ENCODE data around the gene CSF2. TPM values are rescaled to one million over a fixed set of nuclear protein-coding genes. Genes with fewer than 3 reads are reported as not detected.
"Not testable (repeated sequence)": the region's sequence is repeated elsewhere in the genome, so short reads cannot be mapped to it uniquely, and the experiment has no call there.

CSF2 gene
- total RNA-seq, 2 donors from 2014 or later, result not detected

DNA sequence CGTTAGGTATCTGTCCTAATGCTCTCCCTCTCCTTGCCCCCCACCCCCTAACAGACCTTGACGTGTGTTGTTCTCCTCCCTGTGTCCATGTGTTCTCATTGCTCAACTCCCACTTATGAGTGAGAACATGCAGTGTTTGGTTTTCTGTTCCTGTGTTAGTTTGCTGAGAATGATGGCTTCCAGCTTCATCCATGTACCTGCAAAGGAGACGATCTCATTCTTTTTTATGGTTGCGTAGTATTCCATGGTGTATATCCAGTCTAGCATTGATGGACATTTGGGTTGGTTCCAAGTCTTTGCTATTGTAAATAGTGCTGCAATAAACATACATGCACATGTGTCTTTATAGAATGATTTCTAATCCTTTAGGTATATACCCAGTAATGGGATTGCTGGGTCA, 50.0 kb downstream of the CSF2 start:
- ATAC-seq; DNase-seq; intact Hi-C loops (cut with DNase I): not testable (repeated sequence)

Other genes starting within 250 kb of the CSF2 start
- not detected for gene MEIKIN, start 128.1 kb upstream of the CSF2 start, total RNA-seq
- 1 to 10 TPM; 1.6 to 4.4 TPM for gene ACSL6, start 62.1 kb upstream of the CSF2 start, total RNA-seq
- not detected for gene IL3, start 13.1 kb upstream of the CSF2 start, total RNA-seq
- 10 to 100 TPM; 60.2 to 78.4 TPM for gene P4HA2, start 154.1 kb downstream of the CSF2 start, total RNA-seq
- 10 to 100 TPM; 12.4 to 38.5 TPM for gene PDLIM4, start 183.9 kb downstream of the CSF2 start, total RNA-seq
- gene SLC22A4, start 220.6 kb downstream of the CSF2 start, total RNA-seq, result 1 to 10 TPM; 2.2 to 3.3 TPM

All from left cardiac atrium (tissue), 4 donors.